Suprapubic skin (tissue), 4 donors: ENCODE results near the gene MEIS1. TPM values are rescaled to one million over a fixed set of nuclear protein-coding genes. Genes with fewer than 3 reads are reported as not detected.

ENCODE experiments used
- DNase-seq, 2 donors: peaks; one replicate each; pipeline ENCODE4 v3.0.0-alpha.2; 2019; ENCODE audit warnings: low spot score in 2 of 2
- H3K27ac ChIP-seq: fragments of 200-600 bp; sonication (generic); one replicate; pipeline ENCODE4 v1.5.1; 2019
- H3K27me3 ChIP-seq: fragments of 200-600 bp; sonication (generic); one replicate; pipeline ENCODE4 v1.5.1; 2019
- H3K36me3 ChIP-seq: fragments of 200-600 bp; sonication (generic); one replicate; pipeline ENCODE4 v1.5.1; 2019
- H3K4me1 ChIP-seq: fragments of 200-600 bp; sonication (generic); one replicate; pipeline ENCODE4 v1.5.1; 2019
- H3K4me3 ChIP-seq: fragments of 200-600 bp; sonication (generic); one replicate; pipeline ENCODE4 v1.5.1; 2019; ENCODE audit warnings: mild to moderate bottlenecking
- H3K9me3 ChIP-seq: fragments of 200-600 bp; sonication (generic); one replicate; pipeline ENCODE4 v1.5.1; 2019
- CTCF ChIP-seq, 2 donors: fragments of 200-600 bp in 1 of 2; fragments of 450-650 bp in 1 of 2; sonication (generic) in 1 of 2; IDR thresholded peaks; one replicate each; pipeline ENCODE4 v1.5.1; 2016 to 2019; ENCODE audit warnings: antibody characterized with exemption in 2 of 2, mild to moderate bottlenecking in 1 of 2, moderate library complexity in 1 of 2
- EP300 ChIP-seq: sonication (generic); formaldehyde crosslinking; IDR thresholded peaks from one replicate; pipeline ENCODE4 v1.6.1; 2017; ENCODE audit warnings: antibody characterized with exemption
- POLR2A ChIP-seq, 2 donors: fragments of 450-650 bp; IDR thresholded peaks; one replicate each; pipeline ENCODE4 v1.6.1; 2017; ENCODE audit warnings: antibody characterized with exemption in 2 of 2, mild to moderate bottlenecking in 2 of 2, moderate library complexity in 2 of 2
- POLR2AphosphoS5 ChIP-seq, 3 donors: sonication (generic); formaldehyde crosslinking; IDR thresholded peaks; one replicate each; pipeline ENCODE4 v1.6.1; 2017; ENCODE audit warnings: antibody characterized with exemption in 3 of 3
- WGBS: methylation state at CpG from one replicate; pipeline ENCODE4 v1.1.5; 2018; 5-methylcytosine and 5-hydroxymethylcytosine counted together
- total RNA-seq, 4 donors: library from RNA; depleted of rRNA; stranded (reverse); fragments of >200 nt; gene quantifications; one replicate each; pipeline ENCODE4 v1.1.0, GENCODE V29; 2016

MEIS1 gene
- total RNA-seq, 4 donors from 2014 or later = 12.7 to 28.0 (median 20.3) TPM

GRCh38 chr2:66573416-66573815 is 138.5 kb downstream of the MEIS1 start:
- Histone ChIP-seq H3K27me3 (peaks cover 28% of the 10 kb centered on the region), H3K4me3 (no peak overlapping the region), H3K36me3 (peaks cover 9% of the 10 kb centered on the region), H3K9me3 (no peaks in the 10 kb centered on the region), H3K27ac (no peak overlapping the region), H3K4me1 (peaks cover 42% of the 10 kb centered on the region)
- WGBS = 84% methylated on average over 7 of the region's 7 CpGs
- DNase-seq = no peak
- TF ChIP-seq EP300 = no peak
- no peak for TF ChIP-seq POLR2A (IDR thresholded peaks at IDR 0.05)
- no peak for TF ChIP-seq POLR2AphosphoS5 (IDR thresholded peaks at IDR 0.05)
- TF ChIP-seq CTCF (IDR thresholded peaks at IDR 0.05) = no peak

- H3K4me1 ChIP-seq = peaks cover 42% of the 10 kb centered on the region
- H3K9me3 ChIP-seq = no peaks in the 10 kb centered on the region
- no peak for DNase-seq
- TF ChIP-seq POLR2AphosphoS5 (IDR thresholded peaks at IDR 0.05) (no peak), CTCF (IDR thresholded peaks at IDR 0.05) (no peak), EP300 (no peak), POLR2A (IDR thresholded peaks at IDR 0.05) (no peak)
- H3K27ac ChIP-seq = no peak overlapping the region
- peaks cover 5% of the 10 kb centered on the region for H3K36me3 ChIP-seq
- no peak overlapping the region for H3K4me3 ChIP-seq
- 63% methylated on average over 8 of the region's 8 CpGs for WGBS
- peaks cover 32% of the 10 kb centered on the region for H3K27me3 ChIP-seq
Measured at GRCh38 chr2:66573821-66574233, 138.9 kb downstream of the MEIS1 start.

GRCh38 chr2:66574701-66575624 is 140.0 kb downstream of the MEIS1 start:
- peak overlapping the region; percentile 58 for H3K4me3 ChIP-seq
- H3K27me3 ChIP-seq = peaks cover 43% of the 10 kb centered on the region
- peak overlapping the region; percentile 65 for H3K27ac ChIP-seq
- no peaks in the 10 kb centered on the region for H3K9me3 ChIP-seq
- H3K36me3 ChIP-seq = peaks cover 5% of the 10 kb centered on the region
- TF ChIP-seq POLR2AphosphoS5 (IDR thresholded peaks at IDR 0.05) (no peak), POLR2A (IDR thresholded peaks at IDR 0.05) (no peak), CTCF (IDR thresholded peaks at IDR 0.05) (peak; percentile 4 to 15)
- under 1% methylated on average over 35 of the region's 35 CpGs for WGBS
- peak; percentile 80 to 83 for DNase-seq
- H3K4me1 ChIP-seq = peaks cover 42% of the 10 kb centered on the region

GRCh38 chr2:66575625-66576310 is 140.8 kb downstream of the MEIS1 start:
- peaks cover 42% of the 10 kb centered on the region for H3K4me1 ChIP-seq
- 0% methylated on average over 22 of the region's 53 CpGs for WGBS
- peaks cover 5% of the 10 kb centered on the region for H3K36me3 ChIP-seq
- peak in 1 of 2 donors; percentile 67 for DNase-seq
- peak overlapping the region; percentile 58 for H3K4me3 ChIP-seq
- H3K9me3 ChIP-seq = no peaks in the 10 kb centered on the region
- TF ChIP-seq CTCF (IDR thresholded peaks at IDR 0.05) (no peak), POLR2AphosphoS5 (IDR thresholded peaks at IDR 0.05) (no peak), EP300 (no peak), POLR2A (IDR thresholded peaks at IDR 0.05) (no peak)
- peak overlapping the region; percentile 65 for H3K27ac ChIP-seq
- peaks cover 51% of the 10 kb centered on the region for H3K27me3 ChIP-seq

- Histone ChIP-seq H3K36me3 (peaks cover 3% of the 10 kb centered on the region), H3K9me3 (no peaks in the 10 kb centered on the region), H3K27ac (peak overlapping the region; percentile 65), H3K4me1 (peaks cover 45% of the 10 kb centered on the region), H3K4me3 (peak overlapping the region; percentile 58), H3K27me3 (peaks cover 56% of the 10 kb centered on the region)
- WGBS = no CpG with 5 or more reads among the region's 11 CpGs
- TF ChIP-seq POLR2A (IDR thresholded peaks at IDR 0.05) (no peak), CTCF (IDR thresholded peaks at IDR 0.05) (no peak), EP300 (no peak), POLR2AphosphoS5 (IDR thresholded peaks at IDR 0.05) (no peak)
- DNase-seq = no peak
Measured at GRCh38 chr2:66576311-66576560, 141.3 kb downstream of the MEIS1 start.
